SK-N-SH treated with all-trans-retinoic acid at 6 μM for 48 hours (cell line): ENCODE measurements around the gene FBLN2.

Experiments
- ATAC-seq: fragments of 200-7000 bp; cut with Tn5 transposase; 3 replicates; pipeline ENCODE4 v1.9.1; 2020; ENCODE audit warnings: mild to moderate bottlenecking, moderate library complexity
- ARNTL ChIP-seq: fragments of 450-650 bp; formaldehyde crosslinking; IDR thresholded peaks from 2 replicates; pipeline ENCODE4 v1.5.0; 2020; ENCODE audit warnings: low read depth, mild to moderate bottlenecking, moderate library complexity, borderline replicate concordance
- BACH2 ChIP-seq: fragments of 250-450 bp; sonication (Bioruptor Pico); IDR thresholded peaks from 2 replicates; pipeline ENCODE4 v1.9.0; 2021; ENCODE audit warnings: mild to moderate bottlenecking, borderline replicate concordance
- CSDC2 ChIP-seq: fragments of 250-450 bp; sonication (Bioruptor Pico); IDR thresholded peaks from 2 replicates; pipeline ENCODE4 v1.5.0; 2020; ENCODE audit warnings: mild to moderate bottlenecking, moderate library complexity
- ESRRG ChIP-seq: fragments of 250-450 bp; sonication (Bioruptor Pico); IDR thresholded peaks from 2 replicates; pipeline ENCODE4 v1.6.1; 2021; ENCODE audit warnings: mild to moderate bottlenecking
- GLIS3 ChIP-seq: fragments of 250-450 bp; sonication (Bioruptor Pico); IDR thresholded peaks from 2 replicates; pipeline ENCODE4 v1.5.0; 2020; ENCODE audit warnings: mild to moderate bottlenecking, moderate library complexity
- OSR1 ChIP-seq: fragments of 250-450 bp; sonication (Bioruptor Pico); IDR thresholded peaks from 2 replicates; pipeline ENCODE4 v1.8.0; 2022; ENCODE audit warnings: moderate library complexity, mild to moderate bottlenecking, inconsistent platforms
- PATZ1 ChIP-seq: fragments of 250-450 bp; sonication (Bioruptor Pico); IDR thresholded peaks from 2 replicates; pipeline ENCODE4 v1.8.0; 2020; ENCODE audit warnings: mild to moderate bottlenecking, moderate library complexity, borderline replicate concordance
- POU6F1 ChIP-seq: fragments of 250-450 bp; sonication (Bioruptor Pico); IDR thresholded peaks from 2 replicates; pipeline ENCODE4 v1.8.0; 2021; ENCODE audit warnings: low read depth, mild to moderate bottlenecking, moderate library complexity, borderline replicate concordance
- PPARA ChIP-seq: fragments of 250-450 bp; sonication (Bioruptor Pico); IDR thresholded peaks from 2 replicates; pipeline ENCODE4 v1.5.0; 2020; ENCODE audit warnings: mild to moderate bottlenecking, borderline replicate concordance
- RARB ChIP-seq: fragments of 250-450 bp; sonication (Bioruptor Pico); IDR thresholded peaks from 2 replicates; pipeline ENCODE4 v1.8.0; 2021; ENCODE audit warnings: mild to moderate bottlenecking, moderate library complexity
- SNAI2 ChIP-seq: fragments of 250-450 bp; sonication (Bioruptor Pico); IDR thresholded peaks from 2 replicates; pipeline ENCODE4 v1.5.0; 2020; ENCODE audit warnings: mild to moderate bottlenecking, moderate library complexity
- TCF4 ChIP-seq: fragments of 250-450 bp; sonication (Bioruptor Pico); IDR thresholded peaks from 2 replicates; pipeline ENCODE4 v1.8.0; 2021; ENCODE audit warnings: mild to moderate bottlenecking, moderate library complexity, borderline replicate concordance
- TOX ChIP-seq: fragments of 250-450 bp; sonication (Bioruptor Pico); IDR thresholded peaks from 2 replicates; pipeline ENCODE4 v1.8.0; 2021; ENCODE audit warnings: mild to moderate bottlenecking, moderate library complexity, borderline replicate concordance
- TSHZ2 ChIP-seq: fragments of 250-450 bp; sonication (Bioruptor Pico); IDR thresholded peaks from 2 replicates; pipeline ENCODE4 v1.5.0; 2020; ENCODE audit warnings: mild to moderate bottlenecking, moderate library complexity
- ZC3H10 ChIP-seq: fragments of 250-450 bp; sonication (Bioruptor Pico); IDR thresholded peaks from 2 replicates; pipeline ENCODE4 v1.5.1; 2021; ENCODE audit warnings: mild to moderate bottlenecking, moderate library complexity
- ZFP30 ChIP-seq: fragments of 450-650 bp; formaldehyde crosslinking; IDR thresholded peaks from 2 replicates; pipeline ENCODE4 v1.5.0; 2022; ENCODE audit warnings: mild to moderate bottlenecking, moderate library complexity
- ZNF565 ChIP-seq: fragments of 450-650 bp; formaldehyde crosslinking; conservative IDR thresholded peaks from 2 replicates; pipeline ENCODE4 v1.5.0; 2020; ENCODE audit warnings: low read depth, mild to moderate bottlenecking, moderate library complexity
- ZNF70 ChIP-seq: fragments of 450-650 bp; formaldehyde crosslinking; IDR thresholded peaks from 2 replicates; pipeline ENCODE4 v1.5.0; 2020; ENCODE audit warnings: mild to moderate bottlenecking, moderate library complexity
- ZNF8 ChIP-seq: fragments of 450-650 bp; formaldehyde crosslinking; IDR thresholded peaks from 2 replicates; pipeline ENCODE4 v1.5.0; 2020; ENCODE audit warnings: mild to moderate bottlenecking, moderate library complexity

The FBLN2 gene

GRCh38 chr3:13631256-13631655 lies 82.3 kb downstream of the FBLN2 start:
- ATAC-seq = no peak
- no peak for TF ChIP-seq CSDC2
- no peak for TF ChIP-seq GLIS3
- no peak for TF ChIP-seq TOX (CRISPR knock-in tag)
- TF ChIP-seq ARNTL = no peak
- no peak for TF ChIP-seq TCF4 (CRISPR knock-in tag)
- no peak for TF ChIP-seq ZNF565
- TF ChIP-seq SNAI2 (CRISPR knock-in tag) = no peak

- TF ChIP-seq ZNF565 (no peak), PPARA (CRISPR knock-in tag) (no peak), BACH2 (CRISPR knock-in tag) (no peak), TCF4 (CRISPR knock-in tag) (no peak), TSHZ2 (CRISPR knock-in tag) (no peak), PATZ1 (CRISPR knock-in tag) (no peak), ZFP30 (CRISPR knock-in tag) (no peak), ESRRG (CRISPR knock-in tag) (no peak), OSR1 (CRISPR knock-in tag) (no peak), RARB (CRISPR knock-in tag) (no peak)
- ATAC-seq = no peak
These were observed 84.3 kb downstream of the FBLN2 start for GRCh38 chr3:13633176-13633575.

- TF ChIP-seq GLIS3 = no peak
- TF ChIP-seq TCF4 (CRISPR knock-in tag) = no peak
- no peak for TF ChIP-seq RARB (CRISPR knock-in tag)
- TF ChIP-seq BACH2 (CRISPR knock-in tag) = no peak
- TF ChIP-seq OSR1 (CRISPR knock-in tag) = no peak
- TF ChIP-seq PATZ1 (CRISPR knock-in tag) = no peak
- no peak for TF ChIP-seq ZC3H10 (CRISPR knock-in tag)
- no peak for TF ChIP-seq ESRRG (CRISPR knock-in tag)
- no peak for TF ChIP-seq TOX (CRISPR knock-in tag)
- TF ChIP-seq ZNF70 (CRISPR knock-in tag) = no peak
- no peak for TF ChIP-seq ARNTL
- no peak for TF ChIP-seq ZNF565
- no peak for TF ChIP-seq POU6F1
- no peak for TF ChIP-seq ZNF8 (CRISPR knock-in tag)
- TF ChIP-seq ZFP30 (CRISPR knock-in tag) = no peak
- no peak for TF ChIP-seq TSHZ2 (CRISPR knock-in tag)
- ATAC-seq = no peak
These were observed 85.2 kb downstream of the FBLN2 start for GRCh38 chr3:13634151-13634550.
